Stimulated activated CD4-positive, alpha-beta T cell treated with anti-CD3 and anti-CD28 coated beads, Interleukin-1b, Interleukin-23, amount 100 ng/mL, for 1 hour (primary cell): Measurements from ENCODE around the gene AP1S3.

Source experiments
- DNase-seq, 2 donors: peaks; one replicate each; pipeline ENCODE4 v3.0.0-alpha.2; 2020; ENCODE audit warnings: low read depth in 2 of 2

The AP1S3 gene

GRCh38 chr2:223760838-223761502 lies 76.4 kb downstream of the AP1S3 start:
- DNase-seq, result no peak

- DNase-seq, result no peak
Observed at GRCh38 chr2:223759569-223760430, 77.6 kb downstream of the AP1S3 start.

GRCh38 chr2:223758131-223758840 lies 79.1 kb downstream of the AP1S3 start:
- DNase-seq, result no peak

GRCh38 chr2:223753940-223754339 lies 83.4 kb downstream of the AP1S3 start:
- DNase-seq, result no peak

GRCh38 chr2:223751012-223751411 lies 86.4 kb downstream of the AP1S3 start:
- no peak for DNase-seq

- no peak for DNase-seq
Observed at GRCh38 chr2:223747392-223748042, 89.9 kb downstream of the AP1S3 start.

- DNase-seq, result no peak
Observed at GRCh38 chr2:223746611-223747010, 90.8 kb downstream of the AP1S3 start.

- no peak for DNase-seq
Observed at GRCh38 chr2:223744580-223744979, 92.8 kb downstream of the AP1S3 start.

GRCh38 chr2:223740679-223741078 lies 96.7 kb downstream of the AP1S3 start:
- DNase-seq, result no peak

GRCh38 chr2:223737207-223737606 lies 100.2 kb downstream of the AP1S3 start:
- DNase-seq, result no peak

GRCh38 chr2:223736488-223736887 lies 100.9 kb downstream of the AP1S3 start:
- no peak for DNase-seq

- no peak for DNase-seq
Observed at GRCh38 chr2:223735659-223736244, 101.6 kb downstream of the AP1S3 start.

- no peak for DNase-seq
Observed at GRCh38 chr2:223735035-223735640, 102.2 kb downstream of the AP1S3 start.

GRCh38 chr2:223734346-223734745 lies 103.0 kb downstream of the AP1S3 start:
- DNase-seq, result no peak

- no peak for DNase-seq
Observed at GRCh38 chr2:223732346-223732745, 105.0 kb downstream of the AP1S3 start.

- no peak for DNase-seq
Observed at GRCh38 chr2:223731503-223731902, 105.9 kb downstream of the AP1S3 start.

- no peak for DNase-seq
Observed at GRCh38 chr2:223729781-223730180, 107.6 kb downstream of the AP1S3 start.

GRCh38 chr2:223727562-223727961 lies 109.8 kb downstream of the AP1S3 start:
- no peak for DNase-seq

- DNase-seq, result no peak
Observed at GRCh38 chr2:223725986-223726970, 111.1 kb downstream of the AP1S3 start.

- DNase-seq, result no peak
Observed at GRCh38 chr2:223725494-223725893, 111.9 kb downstream of the AP1S3 start.
